Peyer's patch (tissue), 4 donors: Measurements from ENCODE around the gene NNMT.

Source experiments
- POLR2A ChIP-seq, 2 donors: fragments of 450-650 bp; IDR thresholded peaks; one replicate each; pipeline ENCODE4 v1.5.1; 2017; ENCODE audit warnings: antibody characterized with exemption in 2 of 2, mild to moderate bottlenecking in 2 of 2, moderate library complexity in 2 of 2
- TF ChIP-seq, protein P1 (sequence below), 6 experiments: fragments of 450-650 bp in 4 of 6; fragments of 200-600 bp in 2 of 6; sonication (generic) in 1 of 6; IDR thresholded peaks; one replicate each; pipeline ENCODE4 v1.5.1; 2017 to 2019; ENCODE audit warnings: antibody characterized with exemption in 6 of 6, mild to moderate bottlenecking in 3 of 6, moderate library complexity in 1 of 6

DNA sequence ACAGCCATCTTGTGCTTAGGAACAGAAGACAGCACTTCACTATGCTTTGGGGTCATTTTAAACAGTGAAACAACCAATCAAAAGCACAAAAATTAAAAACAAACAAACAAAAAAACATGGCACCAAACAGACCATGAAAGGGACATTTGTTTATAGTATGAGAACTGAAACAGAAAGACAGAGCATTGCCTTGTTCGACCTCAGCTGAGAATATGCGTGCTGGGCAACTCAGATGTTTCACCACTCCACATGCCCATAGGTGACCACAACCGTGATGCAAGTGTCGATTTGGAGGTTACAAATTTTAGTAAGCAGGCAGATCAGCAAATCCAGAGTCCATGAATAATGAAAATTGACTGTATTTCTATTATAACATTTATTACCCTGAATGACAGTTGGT is 30.0 kb downstream of the NNMT start:
- TF ChIP-seq, protein P1, sequence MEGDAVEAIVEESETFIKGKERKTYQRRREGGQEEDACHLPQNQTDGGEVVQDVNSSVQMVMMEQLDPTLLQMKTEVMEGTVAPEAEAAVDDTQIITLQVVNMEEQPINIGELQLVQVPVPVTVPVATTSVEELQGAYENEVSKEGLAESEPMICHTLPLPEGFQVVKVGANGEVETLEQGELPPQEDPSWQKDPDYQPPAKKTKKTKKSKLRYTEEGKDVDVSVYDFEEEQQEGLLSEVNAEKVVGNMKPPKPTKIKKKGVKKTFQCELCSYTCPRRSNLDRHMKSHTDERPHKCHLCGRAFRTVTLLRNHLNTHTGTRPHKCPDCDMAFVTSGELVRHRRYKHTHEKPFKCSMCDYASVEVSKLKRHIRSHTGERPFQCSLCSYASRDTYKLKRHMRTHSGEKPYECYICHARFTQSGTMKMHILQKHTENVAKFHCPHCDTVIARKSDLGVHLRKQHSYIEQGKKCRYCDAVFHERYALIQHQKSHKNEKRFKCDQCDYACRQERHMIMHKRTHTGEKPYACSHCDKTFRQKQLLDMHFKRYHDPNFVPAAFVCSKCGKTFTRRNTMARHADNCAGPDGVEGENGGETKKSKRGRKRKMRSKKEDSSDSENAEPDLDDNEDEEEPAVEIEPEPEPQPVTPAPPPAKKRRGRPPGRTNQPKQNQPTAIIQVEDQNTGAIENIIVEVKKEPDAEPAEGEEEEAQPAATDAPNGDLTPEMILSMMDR (IDR thresholded peaks at IDR 0.05) = no peak
- no peak for TF ChIP-seq POLR2A (IDR thresholded peaks at IDR 0.05)
